Suprapubic skin (tissue), 4 donors: ENCODE measurements around the gene NETO2. TPM values are rescaled to one million over a fixed set of nuclear protein-coding genes. Genes with fewer than 3 reads are reported as not detected.
"Not testable (repeated sequence)": the region's sequence is repeated elsewhere in the genome, so short reads cannot be mapped to it uniquely, and the experiment has no call there.

Source experiments
- DNase-seq, 2 donors: peaks; one replicate each; pipeline ENCODE4 v3.0.0-alpha.2; 2019; ENCODE audit warnings: low spot score in 2 of 2
- H3K27ac ChIP-seq: fragments of 200-600 bp; sonication (generic); one replicate; pipeline ENCODE4 v1.5.1; 2019
- H3K27me3 ChIP-seq: fragments of 200-600 bp; sonication (generic); one replicate; pipeline ENCODE4 v1.5.1; 2019
- H3K36me3 ChIP-seq: fragments of 200-600 bp; sonication (generic); one replicate; pipeline ENCODE4 v1.5.1; 2019
- H3K4me1 ChIP-seq: fragments of 200-600 bp; sonication (generic); one replicate; pipeline ENCODE4 v1.5.1; 2019
- H3K4me3 ChIP-seq: fragments of 200-600 bp; sonication (generic); one replicate; pipeline ENCODE4 v1.5.1; 2019; ENCODE audit warnings: mild to moderate bottlenecking
- H3K9me3 ChIP-seq: fragments of 200-600 bp; sonication (generic); one replicate; pipeline ENCODE4 v1.5.1; 2019
- CTCF ChIP-seq, 2 donors: fragments of 200-600 bp in 1 of 2; fragments of 450-650 bp in 1 of 2; sonication (generic) in 1 of 2; IDR thresholded peaks; one replicate each; pipeline ENCODE4 v1.5.1; 2016 to 2019; ENCODE audit warnings: antibody characterized with exemption in 2 of 2, mild to moderate bottlenecking in 1 of 2, moderate library complexity in 1 of 2
- EP300 ChIP-seq: sonication (generic); formaldehyde crosslinking; IDR thresholded peaks from one replicate; pipeline ENCODE4 v1.6.1; 2017; ENCODE audit warnings: antibody characterized with exemption
- POLR2A ChIP-seq, 2 donors: fragments of 450-650 bp; IDR thresholded peaks; one replicate each; pipeline ENCODE4 v1.6.1; 2017; ENCODE audit warnings: antibody characterized with exemption in 2 of 2, mild to moderate bottlenecking in 2 of 2, moderate library complexity in 2 of 2
- POLR2AphosphoS5 ChIP-seq, 3 donors: sonication (generic); formaldehyde crosslinking; IDR thresholded peaks; one replicate each; pipeline ENCODE4 v1.6.1; 2017; ENCODE audit warnings: antibody characterized with exemption in 3 of 3
- WGBS: methylation state at CpG from one replicate; pipeline ENCODE4 v1.1.5; 2018; 5-methylcytosine and 5-hydroxymethylcytosine counted together
- total RNA-seq, 4 donors: library from RNA; depleted of rRNA; stranded (reverse); fragments of >200 nt; gene quantifications; one replicate each; pipeline ENCODE4 v1.1.0, GENCODE V29; 2016

Gene NETO2, protein sequence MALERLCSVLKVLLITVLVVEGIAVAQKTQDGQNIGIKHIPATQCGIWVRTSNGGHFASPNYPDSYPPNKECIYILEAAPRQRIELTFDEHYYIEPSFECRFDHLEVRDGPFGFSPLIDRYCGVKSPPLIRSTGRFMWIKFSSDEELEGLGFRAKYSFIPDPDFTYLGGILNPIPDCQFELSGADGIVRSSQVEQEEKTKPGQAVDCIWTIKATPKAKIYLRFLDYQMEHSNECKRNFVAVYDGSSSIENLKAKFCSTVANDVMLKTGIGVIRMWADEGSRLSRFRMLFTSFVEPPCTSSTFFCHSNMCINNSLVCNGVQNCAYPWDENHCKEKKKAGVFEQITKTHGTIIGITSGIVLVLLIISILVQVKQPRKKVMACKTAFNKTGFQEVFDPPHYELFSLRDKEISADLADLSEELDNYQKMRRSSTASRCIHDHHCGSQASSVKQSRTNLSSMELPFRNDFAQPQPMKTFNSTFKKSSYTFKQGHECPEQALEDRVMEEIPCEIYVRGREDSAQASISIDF
- 1 to 10 TPM in 3 of 4 donors, under 1 TPM in 1; 0.24 to 6.0 (median 2.9) TPM for total RNA-seq

DNA sequence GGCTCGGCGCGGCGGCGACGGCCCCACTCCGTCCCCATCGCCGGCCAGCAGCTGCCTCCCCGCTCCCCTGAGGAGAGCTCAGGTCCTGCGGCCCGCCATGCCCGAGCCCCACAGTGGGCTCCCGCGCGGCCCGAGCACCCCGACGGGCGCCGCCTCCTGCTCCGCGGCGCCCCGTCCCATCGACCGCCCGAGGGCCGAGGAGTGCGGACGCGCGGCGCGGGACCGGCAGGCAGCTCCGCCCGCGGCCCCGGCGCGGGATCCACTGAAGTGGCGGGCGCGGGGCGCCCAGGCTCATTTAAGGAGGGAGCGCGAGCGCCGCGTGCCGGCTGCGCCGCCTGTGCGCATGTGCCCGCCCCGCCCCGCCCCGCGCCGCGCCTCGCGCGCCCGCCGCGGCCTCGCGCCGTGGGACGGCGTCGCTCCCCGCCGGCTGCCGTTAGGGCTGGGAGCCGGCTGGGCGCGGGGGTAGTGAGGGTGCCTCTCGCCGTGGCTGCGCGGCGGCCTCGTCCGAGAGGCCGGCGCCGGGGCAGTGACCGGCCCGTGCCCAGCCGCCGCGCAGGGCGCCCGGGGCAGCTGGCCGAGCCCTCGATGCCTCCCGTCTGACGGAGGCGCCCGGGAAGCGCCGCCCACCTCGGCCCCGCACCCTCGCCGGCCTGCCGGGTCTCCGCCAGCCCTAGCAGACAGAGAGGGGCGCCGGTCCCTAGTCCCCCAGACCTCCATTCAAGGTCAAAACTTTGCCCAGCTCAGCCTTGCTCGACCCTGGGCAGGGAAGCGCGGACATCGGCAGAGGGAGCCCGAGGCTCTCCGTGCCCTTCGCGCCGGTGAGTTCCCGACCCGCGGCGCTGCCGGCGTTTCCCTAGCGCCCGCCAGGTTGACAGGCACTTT, at the start of gene NETO2:
TSS of gene NETO2 (minus strand) at position 269 of the 882 bp plus-strand sequence. CDS start 333 bp downstream, outside the sequence.
- WGBS, result 5% methylated on average over 29 of the region's 130 CpGs
- no peaks in the 10 kb centered on the region for H3K9me3 ChIP-seq
- no peak within 1 kb of the TSS for H3K27ac ChIP-seq
- peaks cover 19% of the 10 kb centered on the region for H3K27me3 ChIP-seq
- TF ChIP-seq CTCF (IDR thresholded peaks at IDR 0.05) (peak in 1 of 2 donors; percentile 26), POLR2A (IDR thresholded peaks at IDR 0.05) (no peak)
- H3K4me1 ChIP-seq, result peaks cover 30% of the 10 kb centered on the region
- DNase-seq, result peak in 1 of 2 donors; percentile 63
- no peaks in the 10 kb centered on the region for H3K36me3 ChIP-seq
- H3K4me3 ChIP-seq, result peak within 1 kb of the TSS; percentile 65

- Histone ChIP-seq H3K27ac (no peak overlapping the region), H3K9me3 (no peaks in the 10 kb centered on the region), H3K4me3 (no peak overlapping the region), H3K36me3 (no peaks in the 10 kb centered on the region), H3K4me1 (no peaks in the 10 kb centered on the region), H3K27me3 (no peaks in the 10 kb centered on the region)
- WGBS, result 89% methylated on average over 3 of the region's 3 CpGs
- DNase-seq, result no peak
- TF ChIP-seq CTCF (IDR thresholded peaks at IDR 0.05), result no peak
- TF ChIP-seq POLR2AphosphoS5 (IDR thresholded peaks at IDR 0.05), result no peak
- no peak for TF ChIP-seq EP300
- no peak for TF ChIP-seq POLR2A (IDR thresholded peaks at IDR 0.05)
Measured at GRCh38 chr16:47182318-47182717, 38.6 kb upstream of the NETO2 start.

DNA sequence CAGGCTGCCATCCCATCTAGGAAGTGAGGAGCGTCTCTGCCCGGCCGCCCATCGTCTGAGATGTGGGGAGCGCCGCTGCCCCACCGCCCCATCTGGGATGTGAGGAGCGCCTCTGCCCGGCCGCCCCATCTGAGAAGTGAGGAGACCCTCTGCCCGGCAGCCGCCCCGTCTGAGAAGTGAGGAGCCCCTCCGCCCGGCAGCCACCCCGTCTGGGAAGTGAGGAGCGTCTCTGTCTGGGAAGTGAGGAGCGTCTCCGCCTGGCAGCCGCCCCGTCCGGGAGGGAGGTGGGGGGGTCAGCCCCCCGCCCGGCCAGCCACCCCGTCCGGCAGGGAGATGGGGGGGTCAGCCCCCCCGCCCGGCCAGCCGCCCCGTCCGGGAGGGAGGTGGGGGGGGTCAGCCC, 37.3 kb upstream of the NETO2 start:
- not testable (repeated sequence) for H3K27me3 ChIP-seq, H3K36me3 ChIP-seq, H3K27ac ChIP-seq, DNase-seq, H3K4me1 ChIP-seq, H3K9me3 ChIP-seq, H3K4me3 ChIP-seq
- WGBS, result 97% methylated on average over 7 of the region's 31 CpGs

GRCh38 chr16:47180073-47180472, 36.3 kb upstream of the NETO2 start:
- no peaks in the 10 kb centered on the region for H3K4me1 ChIP-seq
- TF ChIP-seq EP300, result no peak
- no peak for TF ChIP-seq CTCF (IDR thresholded peaks at IDR 0.05)
- TF ChIP-seq POLR2A (IDR thresholded peaks at IDR 0.05), result no peak
- no peak for TF ChIP-seq POLR2AphosphoS5 (IDR thresholded peaks at IDR 0.05)
- no peaks in the 10 kb centered on the region for H3K9me3 ChIP-seq
- no peak overlapping the region for H3K27ac ChIP-seq
- no peaks in the 10 kb centered on the region for H3K27me3 ChIP-seq
- H3K4me3 ChIP-seq, result no peak overlapping the region
- H3K36me3 ChIP-seq, result no peaks in the 10 kb centered on the region
- DNase-seq, result no peak
- 92% methylated on average over 8 of the region's 8 CpGs for WGBS

DNA sequence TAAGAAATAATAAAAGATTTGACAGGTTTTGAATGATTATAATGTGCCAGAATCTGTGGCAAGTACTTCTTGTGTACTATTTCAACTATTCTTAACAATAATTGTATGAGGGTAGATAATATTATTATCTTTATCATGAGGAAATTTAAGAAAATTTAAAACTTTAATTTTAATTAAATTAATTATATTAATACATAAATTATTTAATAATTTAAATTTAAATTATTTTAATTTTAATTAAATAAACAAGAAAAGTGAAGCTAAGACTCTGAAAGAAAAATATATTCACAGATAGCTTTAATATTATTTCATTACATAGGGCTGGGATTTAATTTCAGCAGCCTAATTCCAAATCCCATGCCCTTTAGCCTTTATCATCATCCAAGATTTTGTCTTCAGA, 31.4 kb upstream of the NETO2 start:
- H3K9me3 ChIP-seq, result no peaks in the 10 kb centered on the region
- no peaks in the 10 kb centered on the region for H3K36me3 ChIP-seq
- H3K27ac ChIP-seq, result no peak overlapping the region
- H3K4me3 ChIP-seq, result no peak overlapping the region
- H3K4me1 ChIP-seq, result no peaks in the 10 kb centered on the region
- no peak for DNase-seq
- TF ChIP-seq POLR2A (IDR thresholded peaks at IDR 0.05) (no peak), CTCF (IDR thresholded peaks at IDR 0.05) (no peak), EP300 (no peak)
- H3K27me3 ChIP-seq, result no peaks in the 10 kb centered on the region
